Measurements from ENCODE around the gene TUBA3C.

TUBA3C gene

DNA sequence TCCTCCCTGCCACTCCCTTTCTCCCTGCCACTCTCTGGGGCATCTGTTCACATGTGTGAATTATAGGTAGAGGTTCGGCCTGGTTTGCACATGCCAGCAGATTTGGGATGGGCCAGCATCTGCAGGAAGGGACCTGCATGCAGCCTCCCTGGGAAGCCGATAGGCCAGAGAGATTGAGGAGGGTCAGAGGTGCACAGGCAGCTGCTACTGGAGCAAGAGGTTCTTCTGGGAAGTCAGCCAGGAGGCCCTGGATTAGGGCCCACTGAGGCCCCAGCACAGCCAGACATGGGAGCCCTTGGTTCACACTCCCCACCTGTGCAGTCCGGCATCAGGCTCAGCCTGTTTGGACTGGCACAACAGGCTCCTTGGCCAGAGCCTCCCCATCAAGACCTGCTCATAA is 12.1 kb downstream of the TUBA3C start (continued):
- TF ChIP-seq, protein P1, sequence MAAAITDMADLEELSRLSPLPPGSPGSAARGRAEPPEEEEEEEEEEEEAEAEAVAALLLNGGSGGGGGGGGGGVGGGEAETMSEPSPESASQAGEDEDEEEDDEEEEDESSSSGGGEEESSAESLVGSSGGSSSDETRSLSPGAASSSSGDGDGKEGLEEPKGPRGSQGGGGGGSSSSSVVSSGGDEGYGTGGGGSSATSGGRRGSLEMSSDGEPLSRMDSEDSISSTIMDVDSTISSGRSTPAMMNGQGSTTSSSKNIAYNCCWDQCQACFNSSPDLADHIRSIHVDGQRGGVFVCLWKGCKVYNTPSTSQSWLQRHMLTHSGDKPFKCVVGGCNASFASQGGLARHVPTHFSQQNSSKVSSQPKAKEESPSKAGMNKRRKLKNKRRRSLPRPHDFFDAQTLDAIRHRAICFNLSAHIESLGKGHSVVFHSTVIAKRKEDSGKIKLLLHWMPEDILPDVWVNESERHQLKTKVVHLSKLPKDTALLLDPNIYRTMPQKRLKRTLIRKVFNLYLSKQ (tag by site-specific recombination; IDR thresholded peaks at IDR 0.05; ENCODE audit: borderline replicate concordance): no peak
- TF ChIP-seq, protein P2, sequence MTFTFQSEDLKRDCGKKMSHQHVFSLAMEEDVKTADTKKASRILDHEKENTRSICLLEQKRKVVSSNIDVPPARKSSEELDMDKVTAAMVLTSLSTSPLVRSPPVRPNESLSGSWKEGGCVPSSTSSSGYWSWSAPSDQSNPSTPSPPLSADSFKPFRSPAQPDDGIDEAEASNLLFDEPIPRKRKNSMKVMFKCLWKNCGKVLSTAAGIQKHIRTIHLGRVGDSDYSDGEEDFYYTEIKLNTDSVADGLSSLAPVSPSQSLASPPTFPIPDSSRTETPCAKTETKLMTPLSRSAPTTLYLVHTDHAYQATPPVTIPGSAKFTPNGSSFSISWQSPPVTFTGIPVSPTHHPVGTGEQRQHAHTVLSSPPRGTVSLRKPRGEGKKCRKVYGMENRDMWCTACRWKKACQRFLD (tag by site-specific recombination; IDR thresholded peaks at IDR 0.05): no peak
- TF ChIP-seq ZBTB7A (tag by site-specific recombination; IDR thresholded peaks at IDR 0.05; ENCODE audit: low read depth) (no peak), ZNF114 (tag by site-specific recombination; IDR thresholded peaks at IDR 0.05) (no peak), EGR2 (tag by site-specific recombination; IDR thresholded peaks at IDR 0.05; ENCODE audit: low read depth) (no peak), ZNF701 (tag by site-specific recombination; IDR thresholded peaks at IDR 0.05) (no peak)

DNA sequence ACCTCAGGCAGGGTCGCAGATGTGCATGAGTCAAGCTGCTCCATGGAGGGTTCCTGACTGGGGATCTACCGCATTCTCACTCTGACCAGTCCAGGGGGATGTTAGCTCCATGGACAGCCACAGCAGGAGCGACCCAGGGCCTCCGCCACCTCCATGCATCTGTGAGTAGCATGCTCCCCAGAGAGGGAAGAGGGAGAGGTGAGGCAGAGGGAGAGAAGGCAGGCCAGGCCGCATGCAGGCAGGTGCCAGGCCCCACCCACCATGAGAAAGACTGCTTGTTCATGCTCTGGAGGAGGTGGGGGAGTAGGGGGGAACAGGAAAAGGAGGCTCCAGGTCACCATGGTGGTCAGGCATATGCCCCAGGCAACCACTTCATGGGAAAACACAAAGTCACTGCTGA is 20.3 kb downstream of the TUBA3C start:
- TF ChIP-seq EGR2 (tag by site-specific recombination; IDR thresholded peaks at IDR 0.05; ENCODE audit: low read depth) (no peak), SETDB1 (IDR thresholded peaks at IDR 0.05; ENCODE audit: insufficient read length, low read length) (no peak), ZNF621 (tag by site-specific recombination; IDR thresholded peaks at IDR 0.05) (no peak), ZNF843 (tag by site-specific recombination; IDR thresholded peaks at IDR 0.05) (no peak), ZNF121 (tag by site-specific recombination; IDR thresholded peaks at IDR 0.05) (no peak), ZBTB1 (tag by site-specific recombination; IDR thresholded peaks at IDR 0.05) (no peak), ZNF324 (tag by site-specific recombination; IDR thresholded peaks at IDR 0.05) (no peak), KLF9 (tag by site-specific recombination; IDR thresholded peaks at IDR 0.05; ENCODE audit: low read depth) (no peak)
- TF ChIP-seq, protein P3, sequence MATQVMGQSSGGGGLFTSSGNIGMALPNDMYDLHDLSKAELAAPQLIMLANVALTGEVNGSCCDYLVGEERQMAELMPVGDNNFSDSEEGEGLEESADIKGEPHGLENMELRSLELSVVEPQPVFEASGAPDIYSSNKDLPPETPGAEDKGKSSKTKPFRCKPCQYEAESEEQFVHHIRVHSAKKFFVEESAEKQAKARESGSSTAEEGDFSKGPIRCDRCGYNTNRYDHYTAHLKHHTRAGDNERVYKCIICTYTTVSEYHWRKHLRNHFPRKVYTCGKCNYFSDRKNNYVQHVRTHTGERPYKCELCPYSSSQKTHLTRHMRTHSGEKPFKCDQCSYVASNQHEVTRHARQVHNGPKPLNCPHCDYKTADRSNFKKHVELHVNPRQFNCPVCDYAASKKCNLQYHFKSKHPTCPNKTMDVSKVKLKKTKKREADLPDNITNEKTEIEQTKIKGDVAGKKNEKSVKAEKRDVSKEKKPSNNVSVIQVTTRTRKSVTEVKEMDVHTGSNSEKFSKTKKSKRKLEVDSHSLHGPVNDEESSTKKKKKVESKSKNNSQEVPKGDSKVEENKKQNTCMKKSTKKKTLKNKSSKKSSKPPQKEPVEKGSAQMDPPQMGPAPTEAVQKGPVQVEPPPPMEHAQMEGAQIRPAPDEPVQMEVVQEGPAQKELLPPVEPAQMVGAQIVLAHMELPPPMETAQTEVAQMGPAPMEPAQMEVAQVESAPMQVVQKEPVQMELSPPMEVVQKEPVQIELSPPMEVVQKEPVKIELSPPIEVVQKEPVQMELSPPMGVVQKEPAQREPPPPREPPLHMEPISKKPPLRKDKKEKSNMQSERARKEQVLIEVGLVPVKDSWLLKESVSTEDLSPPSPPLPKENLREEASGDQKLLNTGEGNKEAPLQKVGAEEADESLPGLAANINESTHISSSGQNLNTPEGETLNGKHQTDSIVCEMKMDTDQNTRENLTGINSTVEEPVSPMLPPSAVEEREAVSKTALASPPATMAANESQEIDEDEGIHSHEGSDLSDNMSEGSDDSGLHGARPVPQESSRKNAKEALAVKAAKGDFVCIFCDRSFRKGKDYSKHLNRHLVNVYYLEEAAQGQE (tag by site-specific recombination; IDR thresholded peaks at IDR 0.05): no peak
- TF ChIP-seq, protein P4, sequence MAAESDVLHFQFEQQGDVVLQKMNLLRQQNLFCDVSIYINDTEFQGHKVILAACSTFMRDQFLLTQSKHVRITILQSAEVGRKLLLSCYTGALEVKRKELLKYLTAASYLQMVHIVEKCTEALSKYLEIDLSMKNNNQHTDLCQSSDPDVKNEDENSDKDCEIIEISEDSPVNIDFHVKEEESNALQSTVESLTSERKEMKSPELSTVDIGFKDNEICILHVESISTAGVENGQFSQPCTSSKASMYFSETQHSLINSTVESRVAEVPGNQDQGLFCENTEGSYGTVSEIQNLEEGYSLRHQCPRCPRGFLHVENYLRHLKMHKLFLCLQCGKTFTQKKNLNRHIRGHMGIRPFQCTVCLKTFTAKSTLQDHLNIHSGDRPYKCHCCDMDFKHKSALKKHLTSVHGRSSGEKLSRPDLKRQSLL (tag by site-specific recombination; IDR thresholded peaks at IDR 0.05): no peak
- TF ChIP-seq, protein P5, sequence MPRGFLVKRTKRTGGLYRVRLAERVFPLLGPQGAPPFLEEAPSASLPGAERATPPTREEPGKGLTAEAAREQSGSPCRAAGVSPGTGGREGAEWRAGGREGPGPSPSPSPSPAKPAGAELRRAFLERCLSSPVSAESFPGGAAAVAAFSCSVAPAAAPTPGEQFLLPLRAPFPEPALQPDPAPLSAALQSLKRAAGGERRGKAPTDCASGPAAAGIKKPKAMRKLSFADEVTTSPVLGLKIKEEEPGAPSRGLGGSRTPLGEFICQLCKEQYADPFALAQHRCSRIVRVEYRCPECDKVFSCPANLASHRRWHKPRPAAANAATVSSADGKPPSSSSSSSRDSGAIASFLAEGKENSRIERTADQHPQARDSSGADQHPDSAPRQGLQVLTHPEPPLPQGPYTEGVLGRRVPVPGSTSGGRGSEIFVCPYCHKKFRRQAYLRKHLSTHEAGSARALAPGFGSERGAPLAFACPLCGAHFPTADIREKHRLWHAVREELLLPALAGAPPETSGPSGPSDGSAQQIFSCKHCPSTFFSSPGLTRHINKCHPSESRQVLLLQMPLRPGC (tag by site-specific recombination; IDR thresholded peaks at IDR 0.05): no peak
- TF ChIP-seq, protein P6, sequence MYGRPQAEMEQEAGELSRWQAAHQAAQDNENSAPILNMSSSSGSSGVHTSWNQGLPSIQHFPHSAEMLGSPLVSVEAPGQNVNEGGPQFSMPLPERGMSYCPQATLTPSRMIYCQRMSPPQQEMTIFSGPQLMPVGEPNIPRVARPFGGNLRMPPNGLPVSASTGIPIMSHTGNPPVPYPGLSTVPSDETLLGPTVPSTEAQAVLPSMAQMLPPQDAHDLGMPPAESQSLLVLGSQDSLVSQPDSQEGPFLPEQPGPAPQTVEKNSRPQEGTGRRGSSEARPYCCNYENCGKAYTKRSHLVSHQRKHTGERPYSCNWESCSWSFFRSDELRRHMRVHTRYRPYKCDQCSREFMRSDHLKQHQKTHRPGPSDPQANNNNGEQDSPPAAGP (tag by site-specific recombination; IDR thresholded peaks at IDR 0.05): no peak
- H3K9me3 ChIP-seq (ENCODE audit: control insufficient read depth, insufficient read depth, low read depth, low read length): no peaks in the 10 kb centered on the region
- H3K27ac ChIP-seq (ENCODE audit: extremely low read depth, low read depth, low read length): no peak overlapping the region
- POLR2A ChIA-PET: no interaction called here
- no peaks in the 10 kb centered on the region for H3K4me1 ChIP-seq (ENCODE audit: control insufficient read depth, insufficient read depth, low read length)
- no peak overlapping the region for H3K4me3 ChIP-seq (ENCODE audit: low read depth, low read length)
- H3K36me3 ChIP-seq (ENCODE audit: control insufficient read depth in 2 of 2, insufficient read depth in 1 of 2, low read length in 2 of 2): no peaks in the 10 kb centered on the region
- CTCF ChIA-PET: no interaction called here

Data from HEK293 (cell line).